ENCODE data around the gene DRG1.

Gene DRG1

GRCh38 chr22:31399211-31400022, at the start of gene DRG1:
Gene DRG1, plus strand, starts transcription at chr22:31399604. Its CDS starts 80 bp downstream, at chr22:31399684.
- in situ Hi-C loops (cut with MboI; ENCODE audit: low sequenced_read_pairs, unreplicated experiment), result no loop called here
- DNase-seq (ENCODE audit: low spot score), result peak; percentile 100
- TF ChIP-seq CTCF (IDR thresholded peaks at IDR 0.05; ENCODE audit: borderline replicate concordance, control extremely low read depth, extremely low read depth, insufficient read depth, missing control alignments), result no peak

GRCh38 chr22:31349960-31350359, 49.4 kb upstream of the DRG1 start:
- DNase-seq (ENCODE audit: low spot score), result no peak
- in situ Hi-C loops (cut with MboI; ENCODE audit: low sequenced_read_pairs, unreplicated experiment), result no loop called here
- TF ChIP-seq CTCF (IDR thresholded peaks at IDR 0.05; ENCODE audit: borderline replicate concordance, control extremely low read depth, extremely low read depth, insufficient read depth, missing control alignments), result no peak

GRCh38 chr22:31350410-31350863, 49.0 kb upstream of the DRG1 start:
- in situ Hi-C loops (cut with MboI; ENCODE audit: low sequenced_read_pairs, unreplicated experiment), result no loop called here
- no peak for DNase-seq (ENCODE audit: low spot score)
- no peak for TF ChIP-seq CTCF (IDR thresholded peaks at IDR 0.05; ENCODE audit: borderline replicate concordance, control extremely low read depth, extremely low read depth, insufficient read depth, missing control alignments)

GRCh38 chr22:31354515-31354914, 44.9 kb upstream of the DRG1 start:
- no peak for DNase-seq (ENCODE audit: low spot score)

GRCh38 chr22:31360029-31360428, 39.4 kb upstream of the DRG1 start:
- in situ Hi-C loops (cut with MboI; ENCODE audit: low sequenced_read_pairs, unreplicated experiment), result no loop called here
- TF ChIP-seq CTCF (IDR thresholded peaks at IDR 0.05; ENCODE audit: borderline replicate concordance, control extremely low read depth, extremely low read depth, insufficient read depth, missing control alignments), result no peak
- no peak for DNase-seq (ENCODE audit: low spot score)

More at GRCh38 chr22:31354515-31354914, 44.9 kb upstream of the DRG1 start:
- in situ Hi-C loops (cut with MboI; ENCODE audit: low sequenced_read_pairs, unreplicated experiment), result no loop called here
- no peak for TF ChIP-seq CTCF (IDR thresholded peaks at IDR 0.05; ENCODE audit: borderline replicate concordance, control extremely low read depth, extremely low read depth, insufficient read depth, missing control alignments)

- in situ Hi-C loops (cut with MboI; ENCODE audit: low sequenced_read_pairs, unreplicated experiment), result no loop called here
- DNase-seq (ENCODE audit: low spot score), result no peak
- no peak for TF ChIP-seq CTCF (IDR thresholded peaks at IDR 0.05; ENCODE audit: borderline replicate concordance, control extremely low read depth, extremely low read depth, insufficient read depth, missing control alignments)
Measured at GRCh38 chr22:31361743-31362142, 37.7 kb upstream of the DRG1 start.

All from GM13976 (cell line).